HG02571 (cell line): Measurements from ENCODE around the gene PHOX2A.

Experiments
- ATAC-seq: cut with Tn5 transposase; IDR thresholded peaks from one replicate; pipeline ENCODE4 v1.9.1; 2021; ENCODE audit warnings: mild to moderate bottlenecking, moderate library complexity; ENCODE audit not compliant: unreplicated experiment

The PHOX2A gene

GRCh38 chr11:72250661-72251464 is 6.9 kb upstream of the PHOX2A start:
- ATAC-seq: no peak

GRCh38 chr11:72249961-72250360 is 6.0 kb upstream of the PHOX2A start:
- no peak for ATAC-seq

GRCh38 chr11:72247584-72247983 is 3.6 kb upstream of the PHOX2A start:
- no peak for ATAC-seq

- ATAC-seq: no peak
Observed at GRCh38 chr11:72245263-72245816, 1.4 kb upstream of the PHOX2A start.

GRCh38 chr11:72244361-72245262 is 636 bp upstream of the PHOX2A start:
- ATAC-seq: no peak

GRCh38 chr11:72243173-72244059 is 560 bp downstream of the PHOX2A start:
- no peak for ATAC-seq

- no peak for ATAC-seq
Observed at GRCh38 chr11:72242141-72242540, 1.8 kb downstream of the PHOX2A start.

GRCh38 chr11:72241291-72241781 is 2.6 kb downstream of the PHOX2A start:
- no peak for ATAC-seq

GRCh38 chr11:72240461-72241290 is 3.3 kb downstream of the PHOX2A start:
- no peak for ATAC-seq

- no peak for ATAC-seq
Observed at GRCh38 chr11:72239849-72240460, 4.0 kb downstream of the PHOX2A start.

- ATAC-seq: no peak
Observed at GRCh38 chr11:72239313-72239848, 4.6 kb downstream of the PHOX2A start.

GRCh38 chr11:72238492-72239312 is 5.3 kb downstream of the PHOX2A start:
- no peak for ATAC-seq

- no peak for ATAC-seq
Observed at GRCh38 chr11:72238040-72238450, 5.9 kb downstream of the PHOX2A start.

GRCh38 chr11:72237112-72237931 is 6.7 kb downstream of the PHOX2A start:
- no peak for ATAC-seq

- ATAC-seq: no peak
Observed at GRCh38 chr11:72236774-72237111, 7.2 kb downstream of the PHOX2A start.

GRCh38 chr11:72236083-72236697 is 7.8 kb downstream of the PHOX2A start:
- ATAC-seq: no peak
